ENCODE measurements around the gene FYB2.

- TF ChIP-seq LEF1 (IDR thresholded peaks at IDR 0.05; ENCODE audit: borderline replicate concordance) (no peak), TARDBP (IDR thresholded peaks at IDR 0.05) (no peak), SP1 (IDR thresholded peaks at IDR 0.05) (no peak), CTBP1 (IDR thresholded peaks at IDR 0.05; ENCODE audit: borderline replicate concordance) (no peak), BHLHE40 (IDR thresholded peaks at IDR 0.05; ENCODE audit: borderline replicate concordance) (no peak), HDGF (IDR thresholded peaks at IDR 0.05; ENCODE audit: borderline replicate concordance) (no peak), ZNF384 (IDR thresholded peaks at IDR 0.05) (no peak)
Measured at GRCh38 chr1:56780826-56781225, 38.4 kb downstream of the FYB2 start.
